HUES48 (cell line): ENCODE measurements around the gene ARHGAP8.
A peak's percentile ranks its signal among the peaks of the same experiment; 100 is the strongest.

Source experiments
- H3K27ac ChIP-seq: one replicate; pipeline ENCODE4 v1.7.0; 2013; ENCODE audit warnings: low read depth, low read length, inconsistent platforms
- H3K27me3 ChIP-seq: 2 replicates; pipeline ENCODE4 v1.6.1; 2013; ENCODE audit warnings: mild to moderate bottlenecking, low read length; ENCODE audit not compliant: control insufficient read depth, insufficient read depth
- H3K36me3 ChIP-seq: 2 replicates; pipeline ENCODE4 v1.6.1; 2013; ENCODE audit warnings: low read length; ENCODE audit not compliant: control insufficient read depth, insufficient read depth
- H3K4me1 ChIP-seq: 2 replicates; pipeline ENCODE4 v1.6.1; 2013; ENCODE audit warnings: mild to moderate bottlenecking, low read length; ENCODE audit not compliant: control insufficient read depth, insufficient read depth
- H3K4me3 ChIP-seq: 2 replicates; pipeline ENCODE4 v1.5.1; 2013; ENCODE audit warnings: mild to moderate bottlenecking, low read depth, low read length
- H3K9ac ChIP-seq: 2 replicates; pipeline ENCODE4 v1.6.1; 2013; ENCODE audit warnings: mild to moderate bottlenecking, low read depth, low read length, moderate library complexity
- H3K9me3 ChIP-seq: 2 replicates; pipeline ENCODE4 v1.6.1; 2013; ENCODE audit warnings: low read length; ENCODE audit not compliant: control insufficient read depth, insufficient read depth

ARHGAP8 gene

DNA sequence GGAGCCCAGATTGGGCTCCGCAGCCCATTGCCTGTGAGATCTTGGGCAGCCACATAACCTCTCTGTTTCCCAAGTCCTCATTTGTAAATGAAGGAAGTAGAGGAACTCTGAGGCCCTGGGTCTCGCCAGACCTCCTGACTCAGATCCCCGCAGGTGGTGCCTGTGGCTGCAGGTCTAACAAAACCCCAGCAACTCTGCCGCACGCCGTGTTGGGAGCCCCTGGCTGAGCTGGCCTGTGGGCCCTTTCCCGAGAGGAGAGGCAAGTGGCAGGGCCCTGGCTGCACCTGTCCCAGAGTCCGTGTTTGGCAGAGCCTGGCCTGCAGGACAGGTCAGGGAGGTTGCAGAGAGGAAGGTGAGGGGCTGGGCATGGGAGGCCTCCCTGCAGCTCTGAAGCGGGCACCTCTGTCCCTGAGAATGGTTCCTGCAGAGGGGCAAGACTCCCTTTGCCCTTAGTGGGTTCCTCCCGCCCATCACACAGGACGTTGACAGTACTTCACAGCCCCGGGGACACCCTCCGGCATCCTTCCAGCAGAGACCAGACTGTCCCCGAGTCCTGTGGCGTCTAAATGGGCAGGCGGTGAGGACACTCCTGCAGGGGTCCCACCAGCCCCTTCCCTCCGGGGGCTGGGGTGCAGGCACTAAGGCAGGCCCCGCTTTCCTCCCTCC is 67.7 kb downstream of the ARHGAP8 start:
- Histone ChIP-seq H3K36me3 (peaks cover 32% of the 10 kb centered on the region), H3K4me1 (peaks cover 13% of the 10 kb centered on the region; the same call in 1 of the 2 replicates), H3K27ac (peak overlapping the region; percentile 33), H3K9ac (no peak overlapping the region), H3K27me3 (no peaks in the 10 kb centered on the region), H3K4me3 (no peak overlapping the region), H3K9me3 (no peaks in the 10 kb centered on the region)

DNA sequence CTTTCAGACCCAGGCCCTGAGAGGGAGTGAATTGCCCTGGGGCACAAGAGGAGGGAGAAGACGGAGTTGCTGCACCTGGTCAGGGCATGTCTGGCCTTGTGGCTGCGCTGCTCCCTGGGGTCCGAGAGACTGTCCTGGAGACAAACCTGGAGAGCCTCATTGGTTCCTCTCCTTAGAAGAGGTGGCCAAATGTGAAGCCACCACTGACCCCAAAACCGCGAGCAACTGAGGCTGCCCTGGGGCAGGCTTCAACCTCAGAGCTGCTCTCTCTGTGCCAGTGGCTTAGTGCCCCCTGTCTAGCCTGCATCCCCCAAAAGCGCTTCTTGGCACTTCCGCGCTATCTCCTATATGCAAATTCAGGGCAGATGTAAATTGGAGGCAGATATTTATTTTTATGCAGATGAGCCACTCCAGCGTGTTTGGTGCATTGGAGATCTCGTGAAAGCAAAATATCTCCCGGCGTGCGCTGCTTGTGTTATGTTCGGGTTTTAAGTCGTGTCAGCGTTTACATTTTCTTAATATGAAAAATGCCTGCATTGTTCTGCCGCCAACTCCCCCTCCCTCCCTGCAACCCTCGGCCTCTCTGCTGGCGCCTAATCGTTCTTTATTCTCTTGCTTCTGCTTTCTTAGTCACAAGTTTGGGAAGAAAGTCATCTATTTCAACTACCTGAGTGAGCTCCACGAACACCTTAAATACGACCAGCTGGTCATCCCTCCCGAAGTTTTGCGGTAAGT is 69.5 kb downstream of the ARHGAP8 start:
- Histone ChIP-seq H3K36me3 (peaks cover 27% of the 10 kb centered on the region), H3K27me3 (no peaks in the 10 kb centered on the region), H3K4me1 (peaks cover 13% of the 10 kb centered on the region; the same call in 1 of the 2 replicates), H3K9ac (no peak overlapping the region), H3K4me3 (no peak overlapping the region), H3K9me3 (no peaks in the 10 kb centered on the region), H3K27ac (no peak overlapping the region)

DNA sequence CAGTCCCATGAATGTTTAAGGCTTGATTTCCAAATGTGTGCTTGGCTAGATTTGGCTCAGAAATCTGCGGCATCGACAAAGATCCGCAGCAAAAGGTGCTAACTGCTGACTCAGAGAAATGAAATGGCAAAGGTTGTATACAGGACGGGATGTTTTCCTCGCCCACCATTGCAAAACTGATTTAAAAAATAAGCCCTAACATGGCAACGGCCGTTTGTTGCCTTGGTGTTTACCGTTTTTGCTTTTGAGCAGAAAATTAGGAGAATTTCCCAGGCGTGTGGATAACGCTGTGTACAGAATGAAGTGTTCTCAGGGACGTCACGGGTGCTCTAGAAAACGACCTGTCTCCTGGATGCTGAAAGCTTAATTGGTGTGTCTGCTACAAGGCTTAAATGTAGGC is 70.2 kb downstream of the ARHGAP8 start:
- Histone ChIP-seq H3K36me3 (peaks cover 27% of the 10 kb centered on the region), H3K27me3 (no peaks in the 10 kb centered on the region), H3K9ac (no peak overlapping the region), H3K27ac (no peak overlapping the region), H3K4me3 (no peak overlapping the region), H3K9me3 (no peaks in the 10 kb centered on the region), H3K4me1 (peaks cover 13% of the 10 kb centered on the region; the same call in 1 of the 2 replicates)

DNA sequence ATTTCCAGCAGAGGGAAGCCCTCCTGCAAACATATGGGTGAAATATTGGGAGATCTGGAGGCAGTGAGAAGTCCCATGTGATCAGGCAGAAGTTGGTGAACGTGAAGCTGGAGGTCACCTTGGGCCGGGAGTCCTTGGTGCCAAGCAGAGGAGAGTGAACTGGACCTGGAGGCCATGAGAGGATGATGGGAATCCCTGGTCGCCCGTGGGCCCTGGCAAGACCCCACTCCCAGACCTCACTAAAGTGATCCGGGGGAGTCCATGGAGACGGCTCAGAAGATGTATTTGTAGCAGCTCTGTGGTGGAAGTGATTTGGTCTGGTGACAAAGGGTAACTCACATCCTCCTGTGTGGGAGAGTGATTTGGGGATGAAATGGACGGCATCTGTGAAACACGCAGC is 71.0 kb downstream of the ARHGAP8 start:
- Histone ChIP-seq H3K4me1 (peaks cover 13% of the 10 kb centered on the region; the same call in 1 of the 2 replicates), H3K4me3 (no peak overlapping the region), H3K9me3 (no peaks in the 10 kb centered on the region), H3K9ac (no peak overlapping the region), H3K27me3 (no peaks in the 10 kb centered on the region), H3K27ac (no peak overlapping the region), H3K36me3 (peaks cover 26% of the 10 kb centered on the region)

DNA sequence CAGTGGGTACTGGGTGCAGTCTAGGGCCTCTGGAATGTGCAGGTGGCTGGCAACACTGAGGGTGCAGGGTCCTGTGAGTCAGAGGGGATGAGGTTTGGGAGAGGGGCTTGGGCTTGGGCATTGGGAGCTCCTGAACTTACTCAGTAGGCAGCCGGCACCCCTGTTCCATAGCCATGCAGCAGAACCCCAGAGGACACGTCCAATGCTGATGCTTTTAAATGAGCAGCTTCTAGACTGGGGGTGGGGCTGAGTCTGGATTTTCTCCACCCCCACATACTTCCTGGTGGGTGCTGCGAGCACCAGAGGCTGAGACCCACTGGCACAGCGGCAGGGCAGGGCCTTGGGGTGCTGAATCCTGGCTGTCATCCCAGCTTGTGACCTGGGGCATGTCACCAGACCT is 71.4 kb downstream of the ARHGAP8 start:
- H3K36me3 ChIP-seq, result peaks cover 23% of the 10 kb centered on the region
- peaks cover 13% of the 10 kb centered on the region; the same call in 1 of the 2 replicates for H3K4me1 ChIP-seq
- H3K4me3 ChIP-seq, result no peak overlapping the region
- no peak overlapping the region for H3K9ac ChIP-seq
- H3K27me3 ChIP-seq, result no peaks in the 10 kb centered on the region
- H3K9me3 ChIP-seq, result no peaks in the 10 kb centered on the region
- H3K27ac ChIP-seq, result no peak overlapping the region

DNA sequence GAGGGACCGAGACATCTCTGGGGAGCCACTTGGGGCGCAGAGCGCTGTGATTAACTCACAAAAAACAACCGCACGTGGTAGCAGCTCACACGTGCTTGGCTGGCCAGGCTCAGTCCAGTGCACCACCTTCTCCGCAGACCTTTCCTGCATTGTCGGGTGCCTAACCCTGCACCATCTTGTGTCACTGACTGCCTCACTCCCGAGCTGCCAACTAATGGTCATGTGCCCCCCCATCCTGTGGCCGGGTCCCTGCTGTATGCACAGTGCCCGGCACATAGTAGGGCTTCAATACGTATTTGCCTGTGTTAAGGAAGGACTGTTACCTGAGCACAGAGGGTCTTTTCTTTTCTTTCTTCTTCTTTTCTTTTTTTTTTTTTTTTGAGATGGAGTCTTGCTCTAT is 71.9 kb downstream of the ARHGAP8 start:
- Histone ChIP-seq H3K4me3 (no peak overlapping the region), H3K9ac (no peak overlapping the region), H3K9me3 (no peaks in the 10 kb centered on the region), H3K36me3 (peaks cover 24% of the 10 kb centered on the region), H3K27me3 (no peaks in the 10 kb centered on the region), H3K27ac (no peak overlapping the region), H3K4me1 (peaks cover 13% of the 10 kb centered on the region; the same call in 1 of the 2 replicates)

DNA sequence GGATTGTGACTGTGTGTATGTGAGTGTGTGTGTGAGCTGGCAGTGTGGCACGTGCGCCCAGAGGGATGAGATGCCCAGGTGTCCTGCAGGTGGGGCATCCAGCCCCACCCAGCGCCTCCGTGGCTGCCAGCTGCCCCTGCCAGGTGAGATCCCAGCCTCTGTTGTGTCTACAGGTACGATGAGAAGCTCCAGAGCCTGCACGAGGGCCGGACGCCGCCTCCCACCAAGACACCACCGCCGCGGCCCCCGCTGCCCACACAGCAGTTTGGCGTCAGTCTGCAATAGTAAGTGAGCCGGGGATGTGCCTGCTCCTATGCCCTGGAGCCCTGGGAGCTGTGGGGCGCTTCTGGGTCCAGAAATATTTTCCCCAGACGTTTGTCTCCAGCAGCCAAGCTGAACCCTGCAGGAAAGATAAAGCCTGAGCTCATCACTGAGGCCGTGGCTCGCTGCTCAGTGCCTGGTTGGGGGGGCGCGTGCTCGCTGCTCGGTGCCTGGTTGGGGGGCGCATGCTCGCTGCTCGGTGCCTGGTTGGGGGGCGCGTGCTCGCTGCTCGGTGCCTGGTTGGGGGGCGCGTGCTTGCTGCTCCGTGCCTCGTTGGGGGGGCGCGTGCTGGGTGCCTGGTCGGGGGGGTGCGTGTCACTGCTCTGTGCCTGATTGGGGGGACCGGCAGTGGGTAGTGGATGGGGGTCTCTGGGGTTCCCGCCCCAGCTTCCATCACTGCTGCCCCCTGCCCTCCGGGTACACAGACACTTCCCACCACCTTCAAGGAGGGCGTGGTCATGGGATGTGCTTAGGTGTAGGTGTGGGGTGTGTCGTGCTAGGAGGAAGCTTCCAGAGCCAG is 73.2 kb downstream of the ARHGAP8 start:
- H3K9ac ChIP-seq, result no peak overlapping the region
- 0 out of 2 replicates have a peak, but pooled peaks cover 4% of the 10 kb centered on the region for H3K4me1 ChIP-seq
- H3K9me3 ChIP-seq, result no peaks in the 10 kb centered on the region
- no peaks in the 10 kb centered on the region for H3K27me3 ChIP-seq
- H3K36me3 ChIP-seq, result peaks cover 25% of the 10 kb centered on the region
- no peak overlapping the region for H3K27ac ChIP-seq
- H3K4me3 ChIP-seq, result no peak overlapping the region

DNA sequence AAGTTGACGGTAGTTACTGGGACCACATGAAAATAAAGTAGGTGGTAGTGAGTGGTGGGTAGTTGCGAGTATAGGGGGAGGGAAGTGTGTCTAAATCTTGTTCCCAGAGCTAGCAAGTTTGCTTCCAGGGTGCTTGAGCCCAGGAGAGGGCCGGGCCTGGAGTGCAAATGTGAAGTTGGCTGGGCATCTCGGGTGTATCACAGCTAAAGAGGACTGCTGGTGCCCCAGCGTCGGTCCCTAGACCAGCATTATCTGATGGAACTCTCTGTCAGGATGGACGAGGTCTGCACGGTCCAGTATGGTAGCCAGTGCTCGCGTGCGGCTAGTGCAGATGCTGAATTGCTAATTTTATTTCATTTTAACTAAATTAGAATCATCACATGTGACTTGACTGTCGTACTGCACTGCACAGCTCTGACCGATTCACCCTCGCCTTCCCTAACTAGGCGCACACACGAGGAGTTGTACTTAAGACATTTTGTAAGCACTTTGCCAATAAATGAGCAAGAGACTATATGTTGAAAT is 75.4 kb downstream of the ARHGAP8 start:
- Histone ChIP-seq H3K4me3 (no peak overlapping the region), H3K9ac (no peak overlapping the region), H3K36me3 (peaks cover 25% of the 10 kb centered on the region), H3K4me1 (no peaks in the 10 kb centered on the region), H3K9me3 (no peaks in the 10 kb centered on the region), H3K27ac (no peak overlapping the region), H3K27me3 (no peaks in the 10 kb centered on the region)

DNA sequence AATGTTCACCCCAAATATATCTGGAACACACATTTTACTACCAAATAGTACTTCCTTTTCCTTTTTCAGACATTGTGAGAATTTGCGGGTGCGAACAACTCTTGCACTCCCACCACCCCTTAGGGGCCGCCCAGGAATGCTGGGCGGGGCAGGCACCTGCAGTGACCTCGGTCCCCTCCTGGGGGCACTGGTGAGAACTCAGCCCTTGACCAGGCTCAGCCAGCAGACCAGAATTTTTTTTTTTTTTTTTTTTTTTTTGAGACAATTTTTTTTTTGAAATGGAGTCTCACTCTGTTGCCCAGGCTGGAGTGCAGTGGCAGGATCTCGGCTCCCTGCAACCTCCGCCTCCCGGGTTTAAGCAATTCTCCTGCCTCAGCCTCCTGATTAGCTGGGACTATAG is 75.8 kb downstream of the ARHGAP8 start:
- Histone ChIP-seq H3K9me3 (no peaks in the 10 kb centered on the region), H3K9ac (no peak overlapping the region), H3K36me3 (peaks cover 20% of the 10 kb centered on the region), H3K27ac (no peak overlapping the region), H3K27me3 (no peaks in the 10 kb centered on the region), H3K4me1 (no peaks in the 10 kb centered on the region), H3K4me3 (no peak overlapping the region)

DNA sequence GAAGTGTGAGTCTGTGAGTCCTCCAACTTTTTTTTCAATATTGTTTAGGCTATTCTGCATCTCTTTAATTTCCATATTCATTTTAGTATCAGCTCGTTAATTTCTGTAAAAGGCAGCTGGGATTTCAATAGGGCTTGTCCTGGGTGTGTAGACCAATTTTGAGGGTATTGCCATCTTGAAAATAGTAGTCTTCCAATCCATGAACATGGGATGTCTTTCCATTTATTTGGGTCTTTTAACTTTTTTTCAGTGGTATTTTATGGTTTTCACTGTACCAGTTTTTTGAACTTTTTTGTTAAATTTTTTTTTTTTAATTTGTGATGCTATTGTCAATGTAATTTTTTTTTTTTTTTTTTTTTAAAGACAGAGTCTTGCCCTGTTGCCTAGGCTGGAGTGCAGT is 79.5 kb downstream of the ARHGAP8 start:
- Histone ChIP-seq H3K27ac (no peak overlapping the region), H3K9me3 (peaks cover 3% of the 10 kb centered on the region; the same call in 1 of the 2 replicates), H3K4me3 (no peak overlapping the region), H3K36me3 (peaks cover 5% of the 10 kb centered on the region), H3K9ac (no peak overlapping the region), H3K4me1 (no peaks in the 10 kb centered on the region; the same call in 1 of the 2 replicates), H3K27me3 (no peaks in the 10 kb centered on the region)
